ENCODE data around the gene ANKRD33B.

Gene ANKRD33B

DNA sequence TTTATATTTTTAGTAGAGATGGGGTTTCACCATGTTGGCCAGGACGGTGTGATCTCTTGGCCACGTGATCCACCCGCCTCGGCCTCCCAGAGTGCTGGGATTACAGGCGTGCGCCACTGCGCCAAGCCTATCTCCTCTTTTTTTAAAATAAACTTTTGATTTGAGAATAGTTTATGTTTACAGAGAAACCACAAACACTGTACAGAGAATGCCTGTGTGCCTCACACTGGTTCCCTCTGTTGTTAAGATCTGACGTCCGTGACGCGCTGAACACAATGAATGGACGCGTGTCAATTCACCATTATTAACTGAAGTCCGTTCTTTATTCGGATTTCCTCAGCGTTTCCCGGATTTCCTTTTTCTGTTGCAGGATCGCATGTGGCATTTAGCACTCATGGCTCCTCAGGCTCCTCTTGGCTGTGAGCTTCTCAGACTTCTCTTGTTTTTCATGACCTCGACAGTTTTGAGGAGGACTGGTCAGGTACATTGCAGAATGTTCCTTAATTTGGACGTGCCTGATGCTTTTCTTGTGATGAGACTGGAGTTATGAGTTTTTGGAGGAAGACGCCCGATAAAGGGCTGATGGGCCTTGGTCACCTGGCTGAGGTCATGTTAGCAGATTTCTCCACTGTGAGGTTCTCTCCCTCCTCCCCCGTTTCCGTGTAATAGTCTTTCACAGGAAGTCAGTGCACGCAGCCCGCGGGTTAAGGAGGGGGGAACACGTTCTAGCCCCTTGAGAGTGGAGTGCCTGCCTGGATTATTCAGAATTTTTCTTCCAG is 69.6 kb downstream of the ANKRD33B start:
- Histone ChIP-seq H2AFZ (ENCODE audit: low read depth, low read length) (no peak overlapping the region), H4K20me1 (ENCODE audit: insufficient read depth, low read length) (peaks cover 30% of the 10 kb centered on the region; the same call in 1 of the 2 replicates), H3K27ac (ENCODE audit: low read length) (no peak overlapping the region), H3K9ac (ENCODE audit: low read depth, low read length) (no peak overlapping the region), H3K27me3 (ENCODE audit: insufficient read depth, low read length, poor library complexity) (no peaks in the 10 kb centered on the region), H3K4me1 (ENCODE audit: insufficient read depth, low read length) (peaks cover 6% of the 10 kb centered on the region; the same call in 1 of the 2 replicates), H3K9me3 (ENCODE audit: insufficient read depth, low read length, severe bottlenecking) (peaks cover 6% of the 10 kb centered on the region), H3K4me3 (ENCODE audit: low read depth in 1 of 2, low read length in 2 of 2) (no peak overlapping the region), H3K4me2 (ENCODE audit: insufficient read depth, low read length) (no peak overlapping the region), H3K79me2 (ENCODE audit: insufficient read depth, low read length) (peaks cover 85% of the 10 kb centered on the region), H3K36me3 (ENCODE audit: insufficient read depth, low read length) (peaks cover 43% of the 10 kb centered on the region)
- ATAC-seq (ENCODE audit: insufficient read depth, low read depth) = peak; percentile 80
- TF ChIP-seq, protein P1, sequence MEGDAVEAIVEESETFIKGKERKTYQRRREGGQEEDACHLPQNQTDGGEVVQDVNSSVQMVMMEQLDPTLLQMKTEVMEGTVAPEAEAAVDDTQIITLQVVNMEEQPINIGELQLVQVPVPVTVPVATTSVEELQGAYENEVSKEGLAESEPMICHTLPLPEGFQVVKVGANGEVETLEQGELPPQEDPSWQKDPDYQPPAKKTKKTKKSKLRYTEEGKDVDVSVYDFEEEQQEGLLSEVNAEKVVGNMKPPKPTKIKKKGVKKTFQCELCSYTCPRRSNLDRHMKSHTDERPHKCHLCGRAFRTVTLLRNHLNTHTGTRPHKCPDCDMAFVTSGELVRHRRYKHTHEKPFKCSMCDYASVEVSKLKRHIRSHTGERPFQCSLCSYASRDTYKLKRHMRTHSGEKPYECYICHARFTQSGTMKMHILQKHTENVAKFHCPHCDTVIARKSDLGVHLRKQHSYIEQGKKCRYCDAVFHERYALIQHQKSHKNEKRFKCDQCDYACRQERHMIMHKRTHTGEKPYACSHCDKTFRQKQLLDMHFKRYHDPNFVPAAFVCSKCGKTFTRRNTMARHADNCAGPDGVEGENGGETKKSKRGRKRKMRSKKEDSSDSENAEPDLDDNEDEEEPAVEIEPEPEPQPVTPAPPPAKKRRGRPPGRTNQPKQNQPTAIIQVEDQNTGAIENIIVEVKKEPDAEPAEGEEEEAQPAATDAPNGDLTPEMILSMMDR (IDR thresholded peaks at IDR 0.05; ENCODE audit: borderline replicate concordance, extremely low read depth, low read length, poor library complexity, severe bottlenecking) = no peak
- TF ChIP-seq EZH2 (IDR thresholded peaks at IDR 0.05; ENCODE audit: borderline replicate concordance, low read depth, low read length, severe bottlenecking) = no peak
- DNase-seq = peak; percentile 47

DNA sequence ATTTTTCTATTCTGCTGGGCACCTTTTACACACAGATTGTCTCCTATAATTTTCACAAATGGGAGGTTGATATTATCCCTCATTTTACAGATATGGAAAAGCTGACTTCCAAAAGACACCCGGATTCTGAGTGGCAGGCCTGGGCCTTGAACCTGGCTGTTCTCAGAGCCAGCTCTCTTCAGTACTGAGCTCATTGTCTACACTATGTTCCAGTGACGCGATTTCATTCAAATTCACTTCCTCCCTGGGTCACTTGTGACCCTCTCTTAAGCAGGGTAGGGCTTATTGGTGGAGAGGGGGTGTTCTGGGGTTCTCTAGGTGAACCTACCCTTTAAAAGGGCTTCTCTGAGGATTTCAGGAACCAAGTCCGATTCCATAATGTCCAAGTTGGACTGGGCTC is 70.2 kb downstream of the ANKRD33B start:
- TF ChIP-seq, protein P1 (IDR thresholded peaks at IDR 0.05; ENCODE audit: borderline replicate concordance, extremely low read depth, low read length, poor library complexity, severe bottlenecking) = no peak
- TF ChIP-seq EZH2 (IDR thresholded peaks at IDR 0.05; ENCODE audit: borderline replicate concordance, low read depth, low read length, severe bottlenecking) = no peak
- H3K9ac ChIP-seq (ENCODE audit: low read depth, low read length) = no peak overlapping the region
- H3K36me3 ChIP-seq (ENCODE audit: insufficient read depth, low read length) = peaks cover 43% of the 10 kb centered on the region
- no peak overlapping the region for H3K4me2 ChIP-seq (ENCODE audit: insufficient read depth, low read length)
- H3K79me2 ChIP-seq (ENCODE audit: insufficient read depth, low read length) = peaks cover 82% of the 10 kb centered on the region
- H3K4me3 ChIP-seq (ENCODE audit: low read depth in 1 of 2, low read length in 2 of 2) = no peak overlapping the region
- no peaks in the 10 kb centered on the region for H3K27me3 ChIP-seq (ENCODE audit: insufficient read depth, low read length, poor library complexity)
- H4K20me1 ChIP-seq (ENCODE audit: insufficient read depth, low read length) = peaks cover 29% of the 10 kb centered on the region; the same call in 1 of the 2 replicates
- ATAC-seq (ENCODE audit: insufficient read depth, low read depth) (no peak; the same call in 2 of the 3 replicates), DNase-seq (no peak)
- no peak overlapping the region for H3K27ac ChIP-seq (ENCODE audit: low read length)
- no peak overlapping the region for H2AFZ ChIP-seq (ENCODE audit: low read depth, low read length)
- H3K4me1 ChIP-seq (ENCODE audit: insufficient read depth, low read length) = peaks cover 3% of the 10 kb centered on the region; the same call in 1 of the 2 replicates
- peaks cover 7% of the 10 kb centered on the region for H3K9me3 ChIP-seq (ENCODE audit: insufficient read depth, low read length, severe bottlenecking)

DNA sequence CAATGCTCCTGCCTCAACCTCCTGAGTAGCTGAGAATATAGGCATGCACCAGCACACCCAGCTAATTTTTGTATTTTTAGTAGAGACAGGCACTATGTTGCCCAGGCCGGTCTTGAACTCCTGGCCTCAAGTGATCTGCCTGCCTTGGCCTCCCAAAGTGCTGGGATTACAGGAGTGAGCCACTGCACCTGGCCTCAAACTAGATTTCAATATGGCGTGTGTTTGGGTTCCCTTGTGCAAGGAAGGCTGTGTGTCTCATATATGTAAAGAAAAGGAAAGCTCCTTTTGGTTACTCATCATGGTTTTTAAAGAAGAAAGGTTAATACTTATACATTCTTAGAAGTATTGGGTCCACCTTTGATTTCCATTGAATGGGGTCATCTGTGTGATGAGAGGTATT is 70.7 kb downstream of the ANKRD33B start:
- H3K27me3 ChIP-seq (ENCODE audit: insufficient read depth, low read length, poor library complexity) = no peaks in the 10 kb centered on the region
- no peak overlapping the region for H3K9ac ChIP-seq (ENCODE audit: low read depth, low read length)
- no peak overlapping the region for H3K27ac ChIP-seq (ENCODE audit: low read length)
- ATAC-seq (ENCODE audit: insufficient read depth, low read depth) (no peak), DNase-seq (no peak)
- H3K4me3 ChIP-seq (ENCODE audit: low read depth in 1 of 2, low read length in 2 of 2) = no peak overlapping the region
- H3K4me1 ChIP-seq (ENCODE audit: insufficient read depth, low read length) = peaks cover 3% of the 10 kb centered on the region; the same call in 1 of the 2 replicates
- H4K20me1 ChIP-seq (ENCODE audit: insufficient read depth, low read length) = peaks cover 29% of the 10 kb centered on the region; the same call in 1 of the 2 replicates
- TF ChIP-seq EZH2 (IDR thresholded peaks at IDR 0.05; ENCODE audit: borderline replicate concordance, low read depth, low read length, severe bottlenecking) = no peak
- TF ChIP-seq, protein P1 (IDR thresholded peaks at IDR 0.05; ENCODE audit: borderline replicate concordance, extremely low read depth, low read length, poor library complexity, severe bottlenecking) = no peak
- H3K79me2 ChIP-seq (ENCODE audit: insufficient read depth, low read length) = peaks cover 77% of the 10 kb centered on the region
- no peak overlapping the region for H2AFZ ChIP-seq (ENCODE audit: low read depth, low read length)
- peaks cover 7% of the 10 kb centered on the region for H3K9me3 ChIP-seq (ENCODE audit: insufficient read depth, low read length, severe bottlenecking)
- H3K36me3 ChIP-seq (ENCODE audit: insufficient read depth, low read length) = peaks cover 43% of the 10 kb centered on the region
- H3K4me2 ChIP-seq (ENCODE audit: insufficient read depth, low read length) = no peak overlapping the region

Data from DND-41 (cell line).